Cardiac fibroblast (primary cell): ENCODE results near the gene MTMR10.
A peak's percentile ranks its signal among the peaks of the same experiment; 100 is the strongest.

Source experiments
- DNase-seq, 2 donors: peaks; one replicate each; pipeline versions ENCODE4 v3.0.0 to v3.0.0-alpha.2; 2010; ENCODE audit warnings: low read depth in 2 of 2
- H3K4me3 ChIP-seq, 2 donors: replicated peaks in 1 of 2; 1 replicate in 1 of 2; 2 replicates in 1 of 2; pipeline ENCODE4 v1.5.1; 2011; ENCODE audit warnings: low read depth in 2 of 2, low read length in 2 of 2, mild to moderate bottlenecking in 2 of 2, moderate library complexity in 1 of 2
- CTCF ChIP-seq: IDR thresholded peaks from one replicate; pipeline ENCODE4 v1.5.1; 2011; ENCODE audit warnings: low read depth, mild to moderate bottlenecking, low read length, inconsistent platforms

The MTMR10 gene

GRCh38 chr15:30969724-30970123, 21.7 kb downstream of the MTMR10 start:
- no peak for TF ChIP-seq CTCF
- no peak overlapping the region for H3K4me3 ChIP-seq
- DNase-seq = no peak

GRCh38 chr15:30963681-30964080, 27.7 kb downstream of the MTMR10 start:
- DNase-seq = no peak
- no peak for TF ChIP-seq CTCF
- no peak overlapping the region for H3K4me3 ChIP-seq

- no peak overlapping the region for H3K4me3 ChIP-seq
- no peak for TF ChIP-seq CTCF
- DNase-seq = no peak
These were observed 28.8 kb downstream of the MTMR10 start for GRCh38 chr15:30962659-30963058.

- no peak for DNase-seq
- no peak overlapping the region for H3K4me3 ChIP-seq
- no peak for TF ChIP-seq CTCF
These were observed 29.3 kb downstream of the MTMR10 start for GRCh38 chr15:30962079-30962478.

- no peak for DNase-seq
- H3K4me3 ChIP-seq = no peak overlapping the region
- no peak for TF ChIP-seq CTCF
These were observed 33.2 kb downstream of the MTMR10 start for GRCh38 chr15:30958219-30958618.

GRCh38 chr15:30956216-30957124, 35.0 kb downstream of the MTMR10 start:
- no peak for TF ChIP-seq CTCF
- DNase-seq = peak in 1 of 2 donors; percentile 20
- no peak overlapping the region for H3K4me3 ChIP-seq
